Skeletal muscle cell (primary cell): ENCODE measurements around the gene ST6GALNAC6.
A peak's percentile ranks its signal among the peaks of the same experiment; 100 is the strongest.

Source experiments
- DNase-seq: peaks from one replicate; pipeline ENCODE4 v3.0.0-alpha.2; 2010; ENCODE audit warnings: low read depth
- H3K4me3 ChIP-seq: 2 replicates; pipeline ENCODE4 v1.5.1; 2011; ENCODE audit warnings: low read depth, mild to moderate bottlenecking, control low read depth, low read length, moderate library complexity

ST6GALNAC6 gene

GRCh38 chr9:127866535-127866934 is 32.9 kb downstream of the ST6GALNAC6 start:
- H3K4me3 ChIP-seq, result no peak overlapping the region
- DNase-seq, result no peak

- no peak overlapping the region for H3K4me3 ChIP-seq
- DNase-seq, result no peak
Observed at GRCh38 chr9:127865645-127866464, 33.5 kb downstream of the ST6GALNAC6 start.

DNA sequence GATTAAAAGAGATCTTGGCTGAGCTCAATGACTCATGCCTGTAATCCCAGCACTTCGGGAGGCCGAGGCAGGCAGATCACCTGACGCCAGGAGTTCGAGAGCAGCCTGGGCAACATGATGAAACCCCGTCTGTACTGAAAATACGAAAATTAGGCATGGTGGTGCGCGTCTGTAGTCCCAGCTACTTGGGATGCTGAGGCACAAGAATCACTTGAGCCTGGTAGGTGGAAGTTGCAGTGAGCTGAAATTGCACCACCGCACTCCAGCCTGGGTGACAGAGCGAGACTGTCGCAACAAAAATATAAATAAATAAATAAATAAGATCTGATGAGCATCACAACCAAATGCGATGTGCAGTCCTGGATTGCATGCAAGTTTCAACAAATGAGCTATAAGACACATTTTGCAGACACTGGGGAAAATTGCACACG is 36.2 kb downstream of the ST6GALNAC6 start:
- DNase-seq, result no peak
- H3K4me3 ChIP-seq, result no peak overlapping the region

GRCh38 chr9:127862075-127863011 is 37.1 kb downstream of the ST6GALNAC6 start:
- H3K4me3 ChIP-seq, result no peak overlapping the region
- DNase-seq, result no peak

DNA sequence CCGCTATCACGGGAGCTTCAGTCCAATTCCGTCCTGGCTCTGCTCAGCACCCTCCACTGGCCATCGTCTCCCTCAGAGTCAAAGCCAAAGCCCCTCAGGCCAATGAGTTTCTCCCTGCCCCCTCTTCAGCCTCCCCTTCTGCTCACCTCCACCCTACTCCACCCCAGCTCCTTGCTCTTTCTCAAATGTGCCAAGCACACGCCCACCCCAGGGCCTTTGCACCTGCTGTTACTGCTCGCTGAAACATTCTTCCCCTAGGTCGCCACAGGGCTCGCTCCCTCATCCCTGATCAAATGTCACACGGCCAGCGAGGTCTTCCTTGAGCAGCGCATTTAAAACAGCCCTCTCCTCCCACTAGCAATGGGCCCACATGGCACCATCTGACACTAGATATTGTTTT is 38.6 kb downstream of the ST6GALNAC6 start:
- no peak for DNase-seq
- H3K4me3 ChIP-seq, result no peak overlapping the region

DNA sequence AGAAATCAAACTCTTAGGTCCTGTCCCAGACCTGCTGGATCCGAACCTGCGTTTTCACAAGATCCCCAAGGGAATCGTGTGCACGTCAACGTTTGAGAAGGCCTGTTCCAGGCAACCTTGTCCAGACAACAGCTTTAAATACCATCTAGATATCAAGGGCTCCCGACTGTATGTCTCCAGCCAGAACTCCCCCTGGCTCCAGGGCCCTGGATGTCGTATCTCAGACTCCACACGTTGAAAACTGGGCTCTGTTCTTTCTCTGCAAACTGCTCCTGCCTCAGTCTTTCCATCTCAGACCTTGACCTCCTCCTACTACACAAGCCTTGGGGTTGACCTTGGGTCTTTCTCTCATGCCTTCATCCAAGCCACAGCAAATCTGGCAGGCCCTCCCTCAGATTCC is 39.1 kb downstream of the ST6GALNAC6 start:
- no peak overlapping the region for H3K4me3 ChIP-seq

DNA sequence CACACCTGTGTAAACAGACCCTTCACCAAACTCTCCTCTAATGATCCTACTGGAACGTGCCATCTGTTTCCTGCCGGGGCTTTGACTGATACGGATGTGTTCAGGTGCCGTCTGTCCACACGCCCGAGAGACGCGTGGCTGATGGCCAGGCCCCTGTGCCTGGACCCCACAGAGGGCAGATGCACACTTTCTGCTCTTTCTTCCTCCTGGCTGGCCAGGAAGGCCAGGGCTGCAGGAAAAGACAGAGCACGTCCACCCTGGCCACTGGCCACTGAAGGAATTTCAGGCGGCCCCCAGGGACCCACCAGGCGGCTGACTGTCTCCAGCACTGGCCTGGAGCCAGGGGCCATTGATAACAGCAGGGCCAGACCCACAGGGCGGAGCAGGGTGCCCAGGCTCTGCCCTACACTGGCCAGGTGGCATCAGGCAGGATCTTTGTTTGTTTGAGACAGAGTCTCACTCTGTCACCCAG is 41.3 kb downstream of the ST6GALNAC6 start:
- H3K4me3 ChIP-seq, result no peak overlapping the region
- no peak for DNase-seq

More for the DNA sequence above, 39.1 kb downstream of the ST6GALNAC6 start:
- DNase-seq, result no peak

DNA sequence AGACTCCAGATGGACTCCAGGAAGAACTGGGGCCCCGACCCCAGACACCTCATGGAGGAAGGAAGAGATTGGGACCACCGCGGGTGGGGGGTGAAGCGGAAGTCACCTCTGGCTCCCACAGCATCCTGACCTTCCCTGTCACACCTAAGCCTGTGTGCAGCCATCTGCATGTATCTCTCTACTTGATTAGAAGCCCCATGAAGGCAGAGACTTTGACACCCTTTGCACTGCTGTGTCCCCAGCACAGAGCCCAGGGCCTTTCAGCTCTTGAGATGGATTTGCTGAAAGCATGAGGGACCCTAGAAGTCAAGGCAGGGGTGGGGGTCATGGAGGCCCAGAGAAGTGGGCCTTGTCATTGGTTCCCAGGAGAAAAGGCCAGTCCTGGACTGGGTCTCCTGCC is 42.1 kb downstream of the ST6GALNAC6 start:
- no peak for DNase-seq
- no peak overlapping the region for H3K4me3 ChIP-seq

- no peak overlapping the region for H3K4me3 ChIP-seq
- DNase-seq, result no peak
Observed at GRCh38 chr9:127856729-127857116, 42.7 kb downstream of the ST6GALNAC6 start.

DNA sequence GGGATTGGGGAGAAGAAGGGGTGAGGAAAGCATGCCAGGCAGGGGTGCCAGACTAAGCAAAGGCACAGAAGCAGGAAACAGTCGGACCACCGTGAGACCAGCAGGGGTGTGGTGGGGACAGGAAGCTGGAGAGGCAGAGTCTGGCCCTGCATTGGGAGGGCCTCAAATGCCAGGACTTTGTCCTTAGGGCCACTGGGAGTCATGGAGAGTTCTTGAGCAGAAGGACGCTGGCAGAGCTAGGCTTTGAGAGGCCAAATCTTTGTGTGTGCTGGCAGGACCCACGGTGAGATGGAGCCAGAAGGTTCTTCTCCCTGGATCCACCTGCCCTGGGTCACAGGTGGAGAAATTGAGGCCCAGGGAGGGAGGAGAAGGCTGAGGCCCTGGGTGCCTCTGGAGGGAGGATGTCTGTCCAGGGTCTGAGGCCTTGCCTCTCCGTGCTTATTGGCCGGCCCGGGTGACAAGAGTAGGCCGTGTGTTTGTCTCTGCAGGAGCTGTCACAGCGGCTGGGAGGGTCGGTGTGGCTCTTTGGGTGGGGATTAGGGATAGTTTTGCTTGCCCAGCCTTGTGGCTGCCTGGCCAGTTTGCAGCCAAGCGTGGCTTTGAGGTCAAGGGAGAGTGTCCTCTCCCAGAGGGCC is 43.2 kb downstream of the ST6GALNAC6 start:
- DNase-seq, result no peak
- H3K4me3 ChIP-seq, result no peak overlapping the region

GRCh38 chr9:127855522-127855921 is 43.9 kb downstream of the ST6GALNAC6 start:
- no peak for DNase-seq
- H3K4me3 ChIP-seq, result no peak overlapping the region

GRCh38 chr9:127854960-127855359 is 44.4 kb downstream of the ST6GALNAC6 start:
- no peak overlapping the region for H3K4me3 ChIP-seq
- no peak for DNase-seq

DNA sequence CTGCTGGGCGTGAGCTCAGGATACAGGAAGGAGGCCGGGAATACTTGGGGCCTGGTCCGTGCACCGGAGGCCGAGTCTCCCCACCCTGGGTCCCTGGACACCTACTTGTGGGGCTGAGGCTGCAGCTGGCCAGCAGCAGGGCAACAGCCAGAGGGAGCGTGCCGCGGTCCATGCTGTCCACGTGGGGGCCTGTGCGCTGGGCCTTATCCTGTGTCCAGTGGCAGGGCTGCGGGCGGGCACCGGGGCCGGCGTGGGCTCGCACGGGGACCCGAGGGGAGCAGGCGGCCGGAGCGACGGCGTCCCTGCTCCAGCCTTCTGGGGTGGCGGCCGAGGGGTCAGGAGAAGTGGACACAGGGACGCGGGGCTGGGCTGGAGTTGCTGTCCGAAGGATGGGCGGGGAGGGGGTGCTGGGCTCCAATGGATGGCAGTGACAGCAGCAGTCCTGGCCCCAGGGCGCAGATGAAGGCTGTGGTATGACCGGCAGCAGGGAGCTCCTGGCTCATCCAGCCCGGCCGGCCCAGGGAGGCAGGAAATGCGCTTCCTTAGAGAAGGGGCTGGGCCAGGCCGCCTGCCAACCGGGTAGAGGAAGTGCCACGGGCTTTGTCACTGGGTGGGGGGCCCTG is 45.1 kb downstream of the ST6GALNAC6 start, which contains the start of gene ENG:
Gene ENG, minus strand, starts transcription at position 475 of the 623 bp plus-strand sequence. Its CDS starts 303 bp downstream, at position 172.
- peak within 1 kb of the TSS; percentile 73 for H3K4me3 ChIP-seq
- no peak for DNase-seq

- no peak for DNase-seq
- H3K4me3 ChIP-seq, result peak overlapping the region; percentile 73
Observed at GRCh38 chr9:127853312-127854183, 45.9 kb downstream of the ST6GALNAC6 start.

GRCh38 chr9:127852829-127853228 is 46.6 kb downstream of the ST6GALNAC6 start:
- peak overlapping the region; percentile 73 for H3K4me3 ChIP-seq
- DNase-seq, result no peak

- no peak overlapping the region for H3K4me3 ChIP-seq
- DNase-seq, result no peak
Observed at GRCh38 chr9:127850286-127850830, 49.0 kb downstream of the ST6GALNAC6 start.

GRCh38 chr9:127848756-127849504 is 50.5 kb downstream of the ST6GALNAC6 start:
- no peak overlapping the region for H3K4me3 ChIP-seq
- DNase-seq, result no peak
